Cardiac muscle cell (in vitro differentiated cells and primary cell): ENCODE data around the gene COL23A1. TPM values are rescaled to one million over a fixed set of nuclear protein-coding genes. Genes with fewer than 3 reads are reported as not detected.

Source experiments
- DNase-seq, 2 donors: peaks; one replicate each; pipeline versions ENCODE4 v3.0.0 to v3.0.0-alpha.2; 2010 to 2017; ENCODE audit warnings: low read depth in 1 of 2, low spot score in 1 of 2
- H3K27ac ChIP-seq: fragments of 200-600 bp; sonication (generic); 2 replicates; pipeline ENCODE4 v1.5.1; 2016
- H3K27me3 ChIP-seq: fragments of 200-600 bp; sonication (generic); 2 replicates; pipeline ENCODE4 v1.6.0; 2016; ENCODE audit warnings: control low read depth
- H3K36me3 ChIP-seq: fragments of 200-600 bp; sonication (generic); 2 replicates; pipeline ENCODE4 v1.5.1; 2016; ENCODE audit warnings: control low read depth
- H3K4me1 ChIP-seq: fragments of 200-600 bp; sonication (generic); 2 replicates; pipeline ENCODE4 v1.8.1; 2017; ENCODE audit warnings: low read depth, mild to moderate bottlenecking, mixed run types
- H3K4me3 ChIP-seq: fragments of 200-600 bp; sonication (generic); 2 replicates; pipeline ENCODE4 v1.5.1; 2016; ENCODE audit warnings: mild to moderate bottlenecking
- H3K9me3 ChIP-seq: fragments of 200-600 bp; sonication (generic); 2 replicates; pipeline ENCODE4 v1.5.1; 2017; ENCODE audit warnings: low read depth, mild to moderate bottlenecking, control low read depth
- CTCF ChIP-seq: IDR thresholded peaks from 2 replicates; pipeline ENCODE4 v1.5.1; 2012; ENCODE audit warnings: low read depth, mild to moderate bottlenecking, low read length
- polyA plus RNA-seq: library from polyadenylated mRNA; unstranded; fragments of >200 nt; fragmentation: Nextera tagmentation; extraction: Ambion mirVana; gene quantifications from 2 replicates; pipeline ENCODE4 v1.2.1, GENCODE V29; 2016
- total RNA-seq: library from RNA; depleted of rRNA; stranded (reverse); fragments of >200 nt; gene quantifications from 2 replicates; pipeline ENCODE4 v1.2.3, GENCODE V29; 2016

Gene COL23A1
- total and polyA plus RNA-seq, 2 experiments from 2014 or later = 28.9 to 43.0 TPM

DNA sequence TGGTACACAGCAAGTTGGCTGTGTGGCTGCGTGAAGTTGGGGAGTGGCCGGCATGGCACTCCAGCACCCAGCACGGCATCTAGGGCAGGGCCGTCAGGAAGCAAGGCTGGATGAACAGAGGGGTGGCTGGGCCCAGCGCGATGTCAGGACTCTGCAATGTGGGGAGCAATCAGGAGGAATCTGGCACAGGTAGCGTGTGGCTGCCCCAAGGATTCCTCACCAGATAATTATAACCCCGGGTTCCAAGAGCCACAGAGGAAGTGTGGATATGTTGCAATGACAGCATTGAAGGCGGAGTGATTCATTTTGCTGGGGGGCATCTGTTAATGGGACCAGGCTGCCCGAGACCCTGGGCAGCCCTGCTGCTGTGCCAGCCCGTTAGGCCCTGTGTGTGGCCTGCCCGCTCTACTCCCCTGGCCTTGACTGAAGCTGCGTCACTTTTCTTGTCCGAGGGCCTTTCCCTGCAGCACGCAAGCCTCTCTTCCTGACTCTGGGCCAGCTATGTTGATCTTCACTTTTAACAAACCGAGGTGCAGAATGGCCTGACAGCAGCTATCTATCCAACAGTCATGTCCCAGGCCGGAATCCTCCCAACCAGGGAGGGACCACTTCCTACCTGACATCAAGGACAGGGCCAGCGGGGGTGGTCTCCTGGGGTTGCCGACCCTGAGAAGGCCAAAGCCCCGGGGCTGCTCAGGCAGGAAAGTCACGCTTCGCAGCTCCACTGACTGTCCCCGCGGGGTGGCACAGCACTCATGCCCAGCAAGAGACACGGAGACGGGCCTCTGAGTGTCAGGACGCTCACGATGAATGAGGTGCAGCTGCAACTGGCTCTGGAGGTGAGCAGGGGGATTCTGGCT lies 239.6 kb downstream of the COL23A1 start:
- Histone ChIP-seq H3K4me1 (no peaks in the 10 kb centered on the region), H3K9me3 (no peaks in the 10 kb centered on the region), H3K27ac (no peak overlapping the region), H3K4me3 (no peak overlapping the region), H3K27me3 (no peaks in the 10 kb centered on the region), H3K36me3 (no peaks in the 10 kb centered on the region)
- TF ChIP-seq CTCF = no peak
- no peak for DNase-seq

GRCh38 chr5:178349625-178350353 lies 240.4 kb downstream of the COL23A1 start:
- H3K9me3 ChIP-seq = no peaks in the 10 kb centered on the region
- H3K27ac ChIP-seq = no peak overlapping the region
- H3K4me3 ChIP-seq = no peak overlapping the region

GRCh38 chr5:178349075-178349511 lies 241.1 kb downstream of the COL23A1 start:
- H3K9me3 ChIP-seq = no peaks in the 10 kb centered on the region
- H3K4me1 ChIP-seq = no peaks in the 10 kb centered on the region
- H3K27ac ChIP-seq = no peak overlapping the region
- H3K36me3 ChIP-seq = no peaks in the 10 kb centered on the region
- DNase-seq = no peak
- no peak for TF ChIP-seq CTCF
- no peaks in the 10 kb centered on the region for H3K27me3 ChIP-seq
- H3K4me3 ChIP-seq = no peak overlapping the region

More at GRCh38 chr5:178349625-178350353, 240.4 kb downstream of the COL23A1 start:
- Histone ChIP-seq H3K36me3 (no peaks in the 10 kb centered on the region), H3K4me1 (no peaks in the 10 kb centered on the region), H3K27me3 (no peaks in the 10 kb centered on the region)
- no peak for TF ChIP-seq CTCF
- DNase-seq = no peak

GRCh38 chr5:178348356-178349074 lies 241.7 kb downstream of the COL23A1 start:
- Histone ChIP-seq H3K9me3 (no peaks in the 10 kb centered on the region), H3K27ac (no peak overlapping the region), H3K4me1 (no peaks in the 10 kb centered on the region), H3K36me3 (no peaks in the 10 kb centered on the region), H3K27me3 (no peaks in the 10 kb centered on the region), H3K4me3 (no peak overlapping the region)
- DNase-seq = no peak
- no peak for TF ChIP-seq CTCF

DNA sequence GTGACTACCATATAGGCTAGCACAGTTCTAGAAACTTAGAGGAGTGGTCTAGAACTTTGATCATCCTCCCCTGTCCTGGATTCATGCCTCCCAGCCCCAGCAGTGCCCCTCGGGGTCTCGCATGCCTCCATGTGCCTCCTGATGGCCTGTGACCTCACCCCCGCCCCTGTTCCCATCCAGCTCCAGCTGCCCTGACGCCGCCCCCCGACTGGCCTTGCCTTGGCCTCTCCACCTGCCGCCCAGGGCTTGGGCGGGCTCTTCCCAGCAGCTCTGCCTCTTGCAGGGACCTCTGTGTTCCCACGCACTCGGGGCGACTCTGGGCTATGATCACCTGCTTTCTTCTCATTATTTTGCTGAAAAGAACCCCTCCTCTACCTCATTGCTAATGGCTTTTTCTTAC lies 242.2 kb downstream of the COL23A1 start:
- no peaks in the 10 kb centered on the region for H3K4me1 ChIP-seq
- DNase-seq = no peak
- no peak for TF ChIP-seq CTCF
- H3K4me3 ChIP-seq = no peak overlapping the region
- H3K9me3 ChIP-seq = no peaks in the 10 kb centered on the region
- no peaks in the 10 kb centered on the region for H3K27me3 ChIP-seq
- no peaks in the 10 kb centered on the region for H3K36me3 ChIP-seq
- H3K27ac ChIP-seq = no peak overlapping the region
